Stimulated activated CD4-positive, alpha-beta T cell treated with anti-CD3 and anti-CD28 coated beads, Interleukin-15, amount 100 ng/mL, for 48 hours (primary cell): ENCODE data around the gene IDH3A.

Experiments used
- DNase-seq, 2 donors: peaks; one replicate each; pipeline ENCODE4 v3.0.0-alpha.2; 2020; ENCODE audit warnings: low read depth in 2 of 2

IDH3A gene

DNA sequence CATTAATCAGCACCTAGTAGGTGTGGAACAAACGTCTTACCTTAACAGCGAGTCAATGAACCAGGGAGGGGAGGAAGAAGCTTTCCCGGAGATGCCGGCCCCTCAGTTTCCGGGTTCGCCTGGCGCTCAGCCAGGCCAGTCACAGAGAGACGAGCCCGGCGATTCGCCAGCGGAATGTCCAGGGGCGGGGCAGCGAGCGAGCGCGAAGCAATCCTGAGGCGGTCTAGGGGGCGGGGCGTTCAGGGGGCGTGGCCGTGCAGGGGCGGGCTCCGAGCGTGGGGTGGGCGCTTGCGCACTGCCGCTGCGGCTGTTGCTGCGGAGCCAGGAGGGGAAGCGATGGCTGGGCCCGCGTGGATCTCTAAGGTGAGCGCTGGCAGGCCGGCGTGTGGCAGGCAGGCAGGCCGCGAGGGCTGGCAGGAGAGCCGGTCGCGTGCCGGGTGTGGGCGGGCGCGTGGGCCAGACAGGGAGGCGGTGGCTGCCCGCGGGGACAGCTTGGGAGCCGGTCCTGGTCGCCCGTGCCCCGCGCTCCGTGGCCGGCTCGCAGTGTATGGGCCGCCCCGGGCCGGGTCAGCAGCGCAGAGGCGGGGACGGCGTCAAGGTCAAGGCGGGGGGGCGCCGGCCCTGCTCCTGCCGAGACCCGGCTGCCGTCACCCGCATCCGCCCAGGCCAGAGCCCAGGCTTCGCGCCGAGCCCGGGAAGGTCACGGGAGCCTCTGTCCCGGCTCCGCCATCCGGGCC lies at the start of gene IDH3A:
Gene IDH3A (plus strand): TSS at position 295 of the 737 bp plus-strand sequence. CDS start 42 bp downstream, at position 337.
- DNase-seq, result peak; percentile 99 to 100

GRCh38 chr15:78100886-78101285 lies 48.3 kb upstream of the IDH3A start:
- DNase-seq, result no peak

DNA sequence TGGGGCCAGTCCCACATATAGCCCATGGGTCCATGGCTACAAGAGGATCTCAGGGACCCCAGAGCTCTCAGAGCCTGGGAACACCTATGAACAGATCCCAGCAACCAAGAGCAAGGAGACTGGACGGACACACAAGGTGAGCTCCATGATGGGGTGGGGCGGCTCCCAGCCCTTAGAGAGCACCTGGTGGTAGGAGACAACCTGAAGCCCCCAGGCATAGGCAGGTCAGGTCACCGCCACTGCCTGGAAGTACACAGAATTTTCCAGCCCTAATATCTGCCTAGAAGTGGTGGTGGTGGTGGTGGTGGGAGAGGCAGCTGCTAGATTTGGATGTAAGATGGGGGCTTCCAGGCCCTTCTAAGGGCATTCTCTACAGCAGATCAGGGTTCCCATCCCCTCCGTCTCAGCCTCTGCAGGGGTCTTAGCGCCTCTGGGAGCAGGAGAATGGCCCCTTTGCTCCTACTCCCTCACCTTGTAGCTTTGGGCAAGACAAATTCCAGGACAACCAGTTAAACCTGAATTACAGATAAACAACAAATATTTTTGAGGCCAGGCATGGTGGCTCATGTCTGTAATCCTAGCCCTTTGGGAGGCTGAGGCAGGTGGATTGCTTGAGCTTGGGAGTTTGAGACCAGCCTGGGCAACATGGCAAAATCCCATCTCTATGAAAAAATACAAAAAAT lies 47.6 kb upstream of the IDH3A start:
- DNase-seq, result no peak

DNA sequence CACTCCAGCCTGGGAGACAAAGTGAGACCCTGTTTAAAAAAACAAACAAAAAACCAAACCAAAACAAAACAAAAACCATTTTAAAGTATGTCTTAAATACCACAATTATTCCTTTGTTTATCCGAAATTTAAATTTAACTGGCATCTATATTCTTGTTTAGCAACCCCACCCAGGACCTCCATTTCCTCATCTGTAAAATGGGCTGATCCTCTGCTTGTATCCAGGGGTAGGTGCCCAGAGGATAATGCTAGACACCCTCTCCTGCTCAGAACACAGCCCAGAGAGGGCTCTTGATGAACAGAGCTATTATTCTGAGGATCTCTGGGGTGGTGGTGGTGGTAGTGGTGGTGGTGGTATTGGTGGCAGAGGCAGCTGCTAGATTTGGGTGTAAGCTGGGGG lies 47.0 kb upstream of the IDH3A start:
- DNase-seq, result no peak

- DNase-seq, result no peak
Measured at GRCh38 chr15:78102741-78103140, 46.4 kb upstream of the IDH3A start.

DNA sequence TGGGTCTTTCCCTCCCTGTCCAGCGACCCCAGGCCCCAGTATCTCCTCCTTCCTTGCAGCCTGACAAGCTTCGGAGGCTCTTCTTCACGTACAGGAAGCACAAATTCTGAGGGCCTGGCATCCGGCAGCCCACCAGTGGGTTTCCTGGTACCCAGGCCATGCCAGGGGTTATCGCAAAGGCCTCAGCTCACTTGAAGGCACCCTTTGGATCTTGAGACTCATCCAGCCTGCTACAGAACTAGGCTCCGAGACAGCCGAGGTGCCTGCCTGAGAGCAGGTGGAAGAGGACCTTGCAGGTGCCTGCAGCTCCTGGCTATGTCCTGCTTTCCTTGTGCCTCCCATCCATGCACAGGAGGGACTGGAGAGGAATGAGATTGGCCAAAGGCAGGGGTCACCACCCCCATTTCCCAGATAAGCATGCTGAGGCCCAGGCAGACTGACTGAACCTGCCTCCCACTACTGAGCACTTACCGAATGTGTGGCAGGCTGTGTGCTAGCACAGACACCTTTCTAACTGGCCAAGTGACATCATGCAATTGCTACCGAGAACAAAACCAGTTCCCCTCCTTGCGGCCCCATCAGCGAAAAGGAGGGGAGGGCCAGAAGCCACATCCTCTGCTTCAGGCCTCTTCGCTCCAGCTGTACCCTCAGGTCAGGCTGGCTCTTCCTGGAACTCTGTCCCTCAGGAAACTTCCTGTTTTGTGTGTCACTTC lies 45.6 kb upstream of the IDH3A start:
- peak; percentile 40 to 61 for DNase-seq

DNA sequence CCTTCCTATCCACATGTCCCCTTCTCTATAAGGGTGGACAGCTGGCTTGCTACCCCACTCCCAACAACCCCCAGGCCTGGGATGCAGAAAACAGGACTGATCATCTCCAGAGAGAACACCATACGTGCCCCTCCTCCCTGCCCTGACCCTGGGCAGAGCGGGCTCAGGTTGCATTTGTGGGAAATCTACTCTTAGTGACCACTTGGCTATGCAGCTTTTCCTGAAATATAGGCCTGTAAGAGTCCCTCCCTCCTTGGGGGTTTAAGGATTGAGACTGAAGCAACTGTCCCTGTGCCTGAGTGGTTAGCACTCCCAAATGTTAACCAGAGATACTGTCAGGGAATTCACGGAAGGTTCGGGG lies 45.1 kb upstream of the IDH3A start:
- DNase-seq, result no peak

GRCh38 chr15:78104566-78105475 lies 44.3 kb upstream of the IDH3A start:
- no peak for DNase-seq

DNA sequence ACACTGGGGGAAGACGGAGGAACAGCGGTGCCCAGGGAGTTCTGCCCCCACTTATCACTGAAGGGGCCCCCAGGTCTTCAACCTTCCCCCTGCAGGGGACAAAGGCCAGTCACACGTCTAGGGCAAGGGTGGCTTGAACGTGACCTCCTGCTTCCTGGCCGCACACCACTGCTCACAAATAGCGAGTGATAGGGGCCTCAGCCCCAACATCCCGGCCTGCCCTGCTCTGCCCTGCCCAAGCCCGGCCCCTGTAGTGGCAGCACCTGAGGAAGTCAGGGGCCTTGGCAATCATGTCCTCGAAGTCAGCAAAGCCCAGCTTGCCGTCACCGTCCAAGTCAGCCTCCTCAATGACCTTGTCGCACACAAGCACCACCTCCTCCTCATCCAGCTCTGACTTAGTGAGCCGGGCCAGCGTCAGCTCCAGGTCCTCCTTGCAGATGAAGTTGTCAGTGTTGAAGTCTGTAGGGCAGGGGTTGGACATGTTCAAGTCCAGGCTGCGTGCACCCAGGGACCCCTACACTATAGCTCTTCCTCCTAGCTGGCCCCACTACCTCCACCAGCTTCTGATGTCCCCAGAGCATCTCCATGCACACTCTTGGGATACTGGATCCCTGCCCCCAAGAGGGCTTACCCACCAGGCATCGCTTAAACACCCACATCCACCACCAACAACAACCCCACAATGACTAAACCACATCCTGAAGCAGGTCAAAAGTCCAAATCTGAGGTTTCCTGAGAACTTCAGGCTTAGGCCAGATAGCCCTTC lies 43.5 kb upstream of the IDH3A start:
- no peak for DNase-seq

- no peak for DNase-seq
Measured at GRCh38 chr15:78107471-78107870, 41.7 kb upstream of the IDH3A start.

GRCh38 chr15:78108300-78109084 lies 40.7 kb upstream of the IDH3A start:
- DNase-seq, result peak; percentile 71 to 77

- no peak for DNase-seq
Measured at GRCh38 chr15:78109156-78109555, 40.0 kb upstream of the IDH3A start.

GRCh38 chr15:78110096-78110495 lies 39.1 kb upstream of the IDH3A start:
- DNase-seq, result no peak

- no peak for DNase-seq
Measured at GRCh38 chr15:78110916-78111475, 38.2 kb upstream of the IDH3A start.

- no peak for DNase-seq
Measured at GRCh38 chr15:78111788-78112187, 37.4 kb upstream of the IDH3A start.

- DNase-seq, result no peak
Measured at GRCh38 chr15:78112551-78112950, 36.6 kb upstream of the IDH3A start.

DNA sequence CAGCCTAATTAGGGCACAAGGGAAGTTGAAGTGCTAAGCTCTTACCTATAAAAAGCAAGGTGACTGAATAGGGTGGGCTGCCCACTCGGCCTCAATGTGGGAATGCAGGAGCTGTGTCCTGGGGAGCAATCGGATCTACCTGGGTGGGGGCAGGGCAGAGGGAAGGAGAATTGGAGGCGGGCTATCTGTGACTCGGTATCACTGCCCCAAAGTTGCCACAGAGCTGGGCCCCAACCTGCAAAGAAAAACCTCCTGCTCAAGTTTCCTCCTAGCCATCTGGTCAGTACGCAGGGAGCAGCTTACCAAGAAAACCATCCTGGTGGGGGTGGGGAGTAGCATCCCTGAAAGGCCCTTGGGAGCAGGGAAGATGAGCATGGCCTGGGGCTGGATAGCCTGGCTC lies 28.6 kb upstream of the IDH3A start:
- no peak for DNase-seq

DNA sequence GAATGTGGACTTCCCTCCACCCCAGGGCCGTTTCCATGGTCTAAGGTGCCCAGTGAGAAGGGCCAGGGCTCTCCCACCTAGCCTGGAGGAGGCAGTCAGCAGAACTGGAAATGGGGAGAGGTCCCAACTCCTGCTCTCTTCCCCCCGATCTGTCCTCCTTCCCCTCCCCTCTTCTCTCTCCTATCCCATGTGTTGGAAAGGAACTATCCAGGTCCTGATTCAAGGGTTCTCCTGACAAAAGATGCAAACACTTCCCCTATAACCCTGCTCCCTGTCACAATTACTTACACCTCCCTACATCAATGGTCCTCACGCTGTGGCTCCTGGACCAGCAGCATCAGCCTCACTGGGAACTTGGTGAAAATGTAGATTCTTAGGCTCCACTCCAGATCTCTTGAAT lies 23.9 kb upstream of the IDH3A start:
- no peak for DNase-seq

GRCh38 chr15:78127882-78128281 lies 21.3 kb upstream of the IDH3A start:
- no peak for DNase-seq
